ENCODE results near the gene NDST4.

- TF ChIP-seq POLR2AphosphoS5 (IDR thresholded peaks at IDR 0.05; ENCODE audit: low read depth, low read length) (no peak), POLR2A (IDR thresholded peaks at IDR 0.05; ENCODE audit: borderline replicate concordance, extremely low read depth, insufficient read depth, insufficient read length) (no peak), EZH2phosphoT487 (IDR thresholded peaks at IDR 0.05; ENCODE audit: borderline replicate concordance) (no peak), REST (IDR thresholded peaks at IDR 0.05; ENCODE audit: low read depth) (no peak), SIN3A (IDR thresholded peaks at IDR 0.05; ENCODE audit: low read depth) (no peak), SP1 (IDR thresholded peaks at IDR 0.05; ENCODE audit: low read depth) (no peak), ZNF274 (IDR thresholded peaks at IDR 0.05; ENCODE audit: low read depth, low read length) (no peak), ZFX (IDR thresholded peaks at IDR 0.05) (no peak), EGR1 (IDR thresholded peaks at IDR 0.05; ENCODE audit: low read depth) (no peak), RAD21 (IDR thresholded peaks at IDR 0.05; ENCODE audit: low read depth) (no peak), EZH2 (IDR thresholded peaks at IDR 0.05) (no peak)
- TF ChIP-seq, protein P1, sequence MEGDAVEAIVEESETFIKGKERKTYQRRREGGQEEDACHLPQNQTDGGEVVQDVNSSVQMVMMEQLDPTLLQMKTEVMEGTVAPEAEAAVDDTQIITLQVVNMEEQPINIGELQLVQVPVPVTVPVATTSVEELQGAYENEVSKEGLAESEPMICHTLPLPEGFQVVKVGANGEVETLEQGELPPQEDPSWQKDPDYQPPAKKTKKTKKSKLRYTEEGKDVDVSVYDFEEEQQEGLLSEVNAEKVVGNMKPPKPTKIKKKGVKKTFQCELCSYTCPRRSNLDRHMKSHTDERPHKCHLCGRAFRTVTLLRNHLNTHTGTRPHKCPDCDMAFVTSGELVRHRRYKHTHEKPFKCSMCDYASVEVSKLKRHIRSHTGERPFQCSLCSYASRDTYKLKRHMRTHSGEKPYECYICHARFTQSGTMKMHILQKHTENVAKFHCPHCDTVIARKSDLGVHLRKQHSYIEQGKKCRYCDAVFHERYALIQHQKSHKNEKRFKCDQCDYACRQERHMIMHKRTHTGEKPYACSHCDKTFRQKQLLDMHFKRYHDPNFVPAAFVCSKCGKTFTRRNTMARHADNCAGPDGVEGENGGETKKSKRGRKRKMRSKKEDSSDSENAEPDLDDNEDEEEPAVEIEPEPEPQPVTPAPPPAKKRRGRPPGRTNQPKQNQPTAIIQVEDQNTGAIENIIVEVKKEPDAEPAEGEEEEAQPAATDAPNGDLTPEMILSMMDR (IDR thresholded peaks at IDR 0.05 in 2 of 3, conservative IDR thresholded peaks at IDR 0.05 in 1 of 3; ENCODE audit: borderline replicate concordance in 1 of 3, insufficient read depth in 1 of 3, low read depth in 2 of 3, low read length in 2 of 3), result no peak
These were observed 84.6 kb downstream of the NDST4 start for GRCh38 chr4:115028682-115029410.

Measured in HCT116 (cell line).